H9 (cell line): ENCODE results near the gene LRRFIP1. TPM values are rescaled to one million over a fixed set of nuclear protein-coding genes. Genes with fewer than 3 reads are reported as not detected.

Experiments used
- DNase-seq: peaks from one replicate; pipeline ENCODE4 v3.0.0-alpha.2; 2017
- H2AFZ ChIP-seq: one replicate; pipeline ENCODE4 v1.6.1; 2013; ENCODE audit warnings: mild to moderate bottlenecking, low read length, control low read depth, moderate library complexity
- H2AK5ac ChIP-seq: 2 replicates; pipeline ENCODE4 v1.6.1; 2013; ENCODE audit warnings: low read length, control low read depth, mixed read lengths; ENCODE audit not compliant: insufficient read length
- H2BK120ac ChIP-seq: one replicate; pipeline ENCODE4 v1.6.1; 2013; ENCODE audit warnings: low read depth, mild to moderate bottlenecking, low read length, control low read depth, inconsistent platforms; ENCODE audit not compliant: poor library complexity, severe bottlenecking
- H2BK12ac ChIP-seq: 2 replicates; pipeline ENCODE4 v1.6.1; 2013; ENCODE audit warnings: low read length, control low read depth, mixed read lengths, low read depth; ENCODE audit not compliant: insufficient read length
- H2BK15ac ChIP-seq: 2 replicates; pipeline ENCODE4 v1.6.1; 2013; ENCODE audit warnings: low read depth, low read length, control low read depth
- H2BK20ac ChIP-seq: one replicate; pipeline ENCODE4 v1.6.1; 2013; ENCODE audit warnings: low read depth, mild to moderate bottlenecking, low read length, control low read depth, inconsistent platforms; ENCODE audit not compliant: poor library complexity, severe bottlenecking
- H2BK5ac ChIP-seq: 2 replicates; pipeline ENCODE4 v1.6.1; 2013; ENCODE audit warnings: low read length, control low read depth, mixed read lengths; ENCODE audit not compliant: insufficient read length
- H3K14ac ChIP-seq: 2 replicates; pipeline ENCODE4 v1.6.1; 2013; ENCODE audit warnings: low read length, control low read depth; ENCODE audit not compliant: insufficient read depth
- H3K18ac ChIP-seq: 2 replicates; pipeline ENCODE4 v1.6.1; 2013; ENCODE audit warnings: low read depth, mild to moderate bottlenecking, mixed read lengths, low read length, control low read depth; ENCODE audit not compliant: insufficient read length
- H3K23ac ChIP-seq: 2 replicates; pipeline ENCODE4 v1.6.1; 2013; ENCODE audit warnings: low read length, control low read depth, mixed read lengths, low read depth; ENCODE audit not compliant: insufficient read length
- H3K23me2 ChIP-seq: 2 replicates; pipeline ENCODE4 v1.6.1; 2013; ENCODE audit warnings: low read depth, mild to moderate bottlenecking, mixed read lengths, low read length, control low read depth; ENCODE audit not compliant: insufficient read length, poor library complexity, severe bottlenecking
- H3K27ac ChIP-seq: 2 replicates; pipeline ENCODE4 v1.5.1; 2013; ENCODE audit warnings: low read length, control low read depth, mixed read lengths, low read depth; ENCODE audit not compliant: insufficient read length
- H3K27me3 ChIP-seq: 2 replicates; pipeline ENCODE4 v1.6.1; 2013; ENCODE audit warnings: low read length, control low read depth, inconsistent platforms; ENCODE audit not compliant: insufficient read depth
- H3K4ac ChIP-seq: 2 replicates; pipeline ENCODE4 v1.6.1; 2013; ENCODE audit warnings: low read depth, mild to moderate bottlenecking, control low read depth, inconsistent platforms, low read length, moderate library complexity
- H3K4me1 ChIP-seq: 2 replicates; pipeline ENCODE4 v1.6.1; 2013; ENCODE audit warnings: low read length, control low read depth, inconsistent platforms; ENCODE audit not compliant: insufficient read depth
- H3K4me2 ChIP-seq: 2 replicates; pipeline ENCODE4 v1.6.1; 2013; ENCODE audit warnings: low read length, control low read depth, mixed read lengths; ENCODE audit not compliant: insufficient read length, insufficient read depth
- H3K56ac ChIP-seq: 2 replicates; pipeline ENCODE4 v1.6.1; 2013; ENCODE audit warnings: low read depth, mild to moderate bottlenecking, mixed read lengths, low read length, control low read depth; ENCODE audit not compliant: insufficient read length
- H3K79me1 ChIP-seq: 2 replicates; pipeline ENCODE4 v1.6.1; 2013; ENCODE audit warnings: low read depth, mild to moderate bottlenecking, moderate library complexity, low read length, control low read depth, inconsistent platforms; ENCODE audit not compliant: insufficient read depth, poor library complexity, severe bottlenecking
- H3K79me2 ChIP-seq: 2 replicates; pipeline ENCODE4 v1.6.1; 2013; ENCODE audit warnings: low read length, control low read depth, inconsistent platforms; ENCODE audit not compliant: insufficient read depth
- H3K9ac ChIP-seq: 2 replicates; pipeline ENCODE4 v1.6.1; 2013; ENCODE audit warnings: low read length, control low read depth, mixed read lengths; ENCODE audit not compliant: insufficient read length; ENCODE audit errors: extremely low read depth
- H3K9me3 ChIP-seq: one replicate; pipeline ENCODE4 v1.6.1; 2013; ENCODE audit warnings: low read depth, low read length, inconsistent platforms; ENCODE audit not compliant: control insufficient read depth
- H3T11ph ChIP-seq: one replicate; pipeline ENCODE4 v1.6.1; 2013; ENCODE audit warnings: mild to moderate bottlenecking, low read length, control low read depth, inconsistent platforms
- H4K20me1 ChIP-seq: one replicate; pipeline ENCODE4 v1.6.1; 2013; ENCODE audit not compliant: control insufficient read depth, insufficient read length, insufficient read depth
- H4K5ac ChIP-seq: 2 replicates; pipeline ENCODE4 v1.6.1; 2013; ENCODE audit warnings: low read depth, mild to moderate bottlenecking, mixed read lengths, low read length, control low read depth; ENCODE audit not compliant: insufficient read length
- H4K8ac ChIP-seq: replicated peaks from 2 replicates; pipeline ENCODE4 v1.6.1; 2013; ENCODE audit warnings: low read length, control low read depth, mixed read lengths, low read depth; ENCODE audit not compliant: insufficient read length
- H4K91ac ChIP-seq: 2 replicates; pipeline ENCODE4 v1.6.1; 2013; ENCODE audit warnings: low read depth, mild to moderate bottlenecking, moderate library complexity, mixed read lengths, low read length, control low read depth; ENCODE audit not compliant: insufficient read length
- H3K27ac Mint-ChIP-seq, 3 experiments: 2 replicates in 2 of 3; 3 replicates in 1 of 3; pipeline ENCODE4 v1.8.0; 2020 to 2021; ENCODE audit warnings: mixed read lengths in 3 of 3, mild to moderate bottlenecking in 1 of 3, moderate library complexity in 1 of 3
- H3K27me3 Mint-ChIP-seq: 2 replicates; pipeline ENCODE4 v1.8.0; 2021; ENCODE audit warnings: low read depth, mild to moderate bottlenecking, moderate library complexity, mixed read lengths
- H3K36me3 Mint-ChIP-seq, 3 experiments: 2 replicates in 2 of 3; 3 replicates in 1 of 3; pipeline ENCODE4 v1.8.0; 2020 to 2021; ENCODE audit warnings: low read depth in 3 of 3, mixed read lengths in 3 of 3; ENCODE audit not compliant: insufficient read depth in 1 of 3
- H3K4me1 Mint-ChIP-seq, 2 experiments: 2 replicates each; pipeline ENCODE4 v1.8.0; 2020; ENCODE audit warnings: mixed read lengths in 2 of 2
- H3K4me3 Mint-ChIP-seq, 2 experiments: 2 replicates in 1 of 2; 3 replicates in 1 of 2; pipeline ENCODE4 v1.8.0; 2020 to 2021; ENCODE audit warnings: mild to moderate bottlenecking in 2 of 2, mixed read lengths in 2 of 2, moderate library complexity in 1 of 2
- H3K9me3 Mint-ChIP-seq, 2 experiments: 2 replicates in 1 of 2; 3 replicates in 1 of 2; pipeline ENCODE4 v1.8.0; 2020; ENCODE audit warnings: mild to moderate bottlenecking in 2 of 2, mixed read lengths in 2 of 2, moderate library complexity in 1 of 2
- CTCF ChIP-seq: fragments of 200-600 bp; sonication (generic); conservative IDR thresholded peaks from 3 replicates; pipeline ENCODE4 v1.8.0; 2021; ENCODE audit warnings: antibody characterized with exemption, mild to moderate bottlenecking
- WGBS: extraction: QIAGEN DNeasy Blood & Tissue Kit; methylation state at CpG from one replicate; pipeline ENCODE4 v1.1.7; 2013; ENCODE audit warnings: missing lambda C conversion rate, low lambda C conversion rate, mixed read lengths; ENCODE audit not compliant: insufficient read length; ENCODE audit errors: extremely low coverage; 5-methylcytosine and 5-hydroxymethylcytosine counted together
- total RNA-seq: library from RNA; stranded (reverse); gene quantifications from 2 replicates; pipeline ENCODE4 v1.2.1, GENCODE V29; 2021

The LRRFIP1 gene
- total RNA-seq, 1 experiment from 2014 or later, result 38.5 TPM

DNA sequence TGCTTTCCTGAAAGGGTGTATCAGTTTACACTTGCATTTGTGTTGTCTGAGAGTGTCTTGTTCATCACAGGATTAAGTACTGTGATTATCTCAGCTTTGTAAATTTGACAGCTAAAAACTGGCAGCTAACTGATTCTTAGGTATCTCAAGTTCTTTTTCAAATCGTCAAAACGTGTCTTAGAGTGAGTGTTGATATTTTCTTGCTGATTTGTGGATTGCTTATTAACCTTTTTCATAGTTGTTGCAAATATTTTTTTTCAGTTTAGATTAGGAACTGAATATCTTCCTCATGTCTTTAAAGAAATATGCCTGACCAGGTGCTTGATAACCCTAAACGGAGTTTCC, 41.9 kb downstream of the LRRFIP1 start:
- Mint-ChIP-seq H3K9me3 (no peaks in the 10 kb centered on the region), H3K27me3 (peaks cover 3% of the 10 kb centered on the region), H3K4me1 (peaks cover 32 to 39% of the 10 kb centered on the region in 2 experiments), H3K4me3 (no peak overlapping the region), H3K36me3 (no peaks in the 10 kb centered on the region; a peak in 3 of 7 replicates), H3K27ac (no peak overlapping the region)
- no peak overlapping the region for H4K91ac ChIP-seq
- H3K4me2 ChIP-seq, result no peak overlapping the region
- H3K18ac ChIP-seq, result no peak overlapping the region
- no peak overlapping the region for H2BK5ac ChIP-seq
- WGBS, result no CpG with 5 or more reads among the region's 3 CpGs
- H3K23me2 ChIP-seq, result no peaks in the 10 kb centered on the region
- H2BK15ac ChIP-seq, result no peak overlapping the region
- no peaks in the 10 kb centered on the region for H3K79me1 ChIP-seq
- no peak overlapping the region for H2BK12ac ChIP-seq
- no peak overlapping the region for H4K5ac ChIP-seq
- TF ChIP-seq CTCF, result no peak
- H3K14ac ChIP-seq, result no peak overlapping the region
- no peak overlapping the region for H3K27ac ChIP-seq
- no peak overlapping the region for H3K4ac ChIP-seq
- H4K8ac ChIP-seq, result no peak overlapping the region
- H2BK20ac ChIP-seq, result no peak overlapping the region
- no peak overlapping the region for H3K23ac ChIP-seq
- no peak overlapping the region for H2AFZ ChIP-seq
- no peaks in the 10 kb centered on the region for H3K9me3 ChIP-seq
- no peaks in the 10 kb centered on the region for H4K20me1 ChIP-seq
- no peak overlapping the region for H2BK120ac ChIP-seq
- H3K56ac ChIP-seq, result no peak overlapping the region
- H3K27me3 ChIP-seq, result no peaks in the 10 kb centered on the region
- no peak overlapping the region for H3T11ph ChIP-seq
- H2AK5ac ChIP-seq, result no peak overlapping the region
- H3K4me1 ChIP-seq, result no peaks in the 10 kb centered on the region
- no peaks in the 10 kb centered on the region for H3K79me2 ChIP-seq
- H3K9ac ChIP-seq, result no peak overlapping the region
- DNase-seq, result no peak
